Hematopoietic multipotent progenitor cell treated with erythropoietin and hydrocortisone succinate and interleukin-3 and kit ligand, for 17 days (in vitro differentiated cells): Measurements from ENCODE around the gene NSG1.

Experiments
- DNase-seq: peaks from one replicate; pipeline ENCODE4 v3.0.0-alpha.2; 2015; ENCODE audit warnings: low spot score

NSG1 gene

GRCh38 chr4:4374388-4375098 is 12.4 kb upstream of the NSG1 start:
- no peak for DNase-seq

- no peak for DNase-seq
These were observed 10.8 kb upstream of the NSG1 start for GRCh38 chr4:4376074-4376473.

- no peak for DNase-seq
These were observed 9.7 kb upstream of the NSG1 start for GRCh38 chr4:4377191-4377590.

GRCh38 chr4:4377732-4378460 is 9.0 kb upstream of the NSG1 start:
- no peak for DNase-seq

- no peak for DNase-seq
These were observed 7.3 kb upstream of the NSG1 start for GRCh38 chr4:4379540-4380087.

- no peak for DNase-seq
These were observed 3.8 kb upstream of the NSG1 start for GRCh38 chr4:4383085-4383484.

GRCh38 chr4:4384837-4385236 is 2.1 kb upstream of the NSG1 start:
- DNase-seq, result no peak

- no peak for DNase-seq
These were observed 1.1 kb upstream of the NSG1 start for GRCh38 chr4:4385729-4386295.

GRCh38 chr4:4386296-4386735 is 586 bp upstream of the NSG1 start:
- no peak for DNase-seq

GRCh38 chr4:4387531-4388310 is 819 bp downstream of the NSG1 start:
- no peak for DNase-seq

GRCh38 chr4:4388311-4388790 is 1.4 kb downstream of the NSG1 start:
- no peak for DNase-seq

- no peak for DNase-seq
These were observed 2.1 kb downstream of the NSG1 start for GRCh38 chr4:4388836-4389575.

- no peak for DNase-seq
These were observed 3.1 kb downstream of the NSG1 start for GRCh38 chr4:4390046-4390445.

GRCh38 chr4:4390515-4391240 is 3.8 kb downstream of the NSG1 start:
- DNase-seq, result no peak

GRCh38 chr4:4391866-4392265 is 5.0 kb downstream of the NSG1 start:
- no peak for DNase-seq

- no peak for DNase-seq
These were observed 5.7 kb downstream of the NSG1 start for GRCh38 chr4:4392501-4393183.

GRCh38 chr4:4394644-4395043 is 7.7 kb downstream of the NSG1 start:
- DNase-seq, result no peak

GRCh38 chr4:4395371-4395770 is 8.5 kb downstream of the NSG1 start:
- DNase-seq, result no peak

GRCh38 chr4:4395849-4396627 is 9.1 kb downstream of the NSG1 start:
- no peak for DNase-seq
